AG09309 (cell line): ENCODE results near the gene EYS.

Experiments
- DNase-seq: peaks from one replicate; pipeline ENCODE4 v3.0.0-alpha.2; 2010; ENCODE audit warnings: low read depth
- H3K4me3 ChIP-seq: 2 replicates; pipeline ENCODE4 v1.5.1; 2011; ENCODE audit warnings: mild to moderate bottlenecking, low read depth, low read length, moderate library complexity; ENCODE audit not compliant: control insufficient read depth
- TF ChIP-seq, protein P1 (sequence below): IDR thresholded peaks from 2 replicates; pipeline ENCODE4 v1.5.1; 2011; ENCODE audit warnings: mild to moderate bottlenecking, low read depth, low read length, inconsistent platforms; ENCODE audit not compliant: insufficient read depth, control insufficient read depth; ENCODE audit errors: missing control alignments

EYS gene

DNA sequence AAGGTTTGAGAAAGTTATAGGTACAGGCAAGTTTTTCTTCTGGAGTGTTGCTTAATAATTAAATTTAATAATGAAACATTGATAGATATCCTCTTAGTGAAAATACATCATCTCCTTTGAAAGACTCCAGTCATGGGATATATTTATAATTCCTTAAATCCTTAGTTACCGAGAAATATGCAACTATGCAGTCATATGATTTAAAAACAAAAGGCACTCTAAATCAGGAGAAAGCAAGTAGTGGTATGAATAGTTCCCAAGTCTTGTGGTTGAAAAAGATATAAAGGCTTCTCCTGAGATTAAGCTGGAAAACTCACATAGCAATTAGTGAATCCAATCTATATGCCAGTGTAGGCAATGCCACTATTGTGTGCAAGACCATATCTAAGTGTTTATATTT is 475.4 kb downstream of the EYS start:
- TF ChIP-seq, protein P1, sequence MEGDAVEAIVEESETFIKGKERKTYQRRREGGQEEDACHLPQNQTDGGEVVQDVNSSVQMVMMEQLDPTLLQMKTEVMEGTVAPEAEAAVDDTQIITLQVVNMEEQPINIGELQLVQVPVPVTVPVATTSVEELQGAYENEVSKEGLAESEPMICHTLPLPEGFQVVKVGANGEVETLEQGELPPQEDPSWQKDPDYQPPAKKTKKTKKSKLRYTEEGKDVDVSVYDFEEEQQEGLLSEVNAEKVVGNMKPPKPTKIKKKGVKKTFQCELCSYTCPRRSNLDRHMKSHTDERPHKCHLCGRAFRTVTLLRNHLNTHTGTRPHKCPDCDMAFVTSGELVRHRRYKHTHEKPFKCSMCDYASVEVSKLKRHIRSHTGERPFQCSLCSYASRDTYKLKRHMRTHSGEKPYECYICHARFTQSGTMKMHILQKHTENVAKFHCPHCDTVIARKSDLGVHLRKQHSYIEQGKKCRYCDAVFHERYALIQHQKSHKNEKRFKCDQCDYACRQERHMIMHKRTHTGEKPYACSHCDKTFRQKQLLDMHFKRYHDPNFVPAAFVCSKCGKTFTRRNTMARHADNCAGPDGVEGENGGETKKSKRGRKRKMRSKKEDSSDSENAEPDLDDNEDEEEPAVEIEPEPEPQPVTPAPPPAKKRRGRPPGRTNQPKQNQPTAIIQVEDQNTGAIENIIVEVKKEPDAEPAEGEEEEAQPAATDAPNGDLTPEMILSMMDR: no peak
- H3K4me3 ChIP-seq: no peak overlapping the region
- DNase-seq: no peak

DNA sequence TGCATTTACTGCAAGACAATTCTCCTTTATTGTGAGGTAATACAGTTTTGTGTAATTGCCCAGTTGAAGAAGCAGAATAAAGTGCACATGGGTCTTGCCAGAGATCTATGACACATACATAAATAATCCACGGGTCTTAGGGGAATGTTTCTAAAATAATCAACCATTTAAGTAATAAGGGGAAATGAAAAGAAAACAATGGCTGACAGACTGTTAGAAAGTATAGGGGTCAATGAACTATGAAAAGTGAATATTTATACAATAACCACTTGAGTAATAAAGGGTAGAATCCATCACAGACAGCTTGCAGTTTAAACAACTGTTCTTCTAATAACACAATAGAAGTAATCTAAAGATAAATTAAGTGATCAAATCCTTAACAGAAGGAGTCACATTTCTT is 477.2 kb downstream of the EYS start:
- DNase-seq: no peak

DNA sequence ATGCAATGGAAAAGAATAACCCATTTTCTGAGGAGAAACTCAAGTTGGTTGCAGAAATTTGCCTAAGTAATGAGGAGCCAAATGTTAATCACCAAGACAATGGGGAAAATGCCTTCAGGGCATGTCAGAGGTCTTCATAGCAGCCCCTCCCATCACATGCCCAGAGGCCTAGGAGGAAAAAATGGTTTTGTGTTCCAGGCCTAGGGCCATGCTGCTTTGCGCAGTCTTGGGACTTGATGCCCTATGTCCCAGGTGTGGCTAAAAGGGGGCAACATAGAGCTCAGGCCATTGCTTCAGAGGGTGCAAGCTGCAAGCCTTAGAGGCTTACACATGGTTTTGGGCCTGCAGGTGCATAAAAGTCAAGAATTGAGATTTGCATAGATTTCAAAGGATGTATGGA is 485.9 kb downstream of the EYS start:
- no peak overlapping the region for H3K4me3 ChIP-seq
- TF ChIP-seq, protein P1: no peak
- no peak for DNase-seq

More for the DNA sequence above, 477.2 kb downstream of the EYS start:
- no peak overlapping the region for H3K4me3 ChIP-seq
- TF ChIP-seq, protein P1: no peak

DNA sequence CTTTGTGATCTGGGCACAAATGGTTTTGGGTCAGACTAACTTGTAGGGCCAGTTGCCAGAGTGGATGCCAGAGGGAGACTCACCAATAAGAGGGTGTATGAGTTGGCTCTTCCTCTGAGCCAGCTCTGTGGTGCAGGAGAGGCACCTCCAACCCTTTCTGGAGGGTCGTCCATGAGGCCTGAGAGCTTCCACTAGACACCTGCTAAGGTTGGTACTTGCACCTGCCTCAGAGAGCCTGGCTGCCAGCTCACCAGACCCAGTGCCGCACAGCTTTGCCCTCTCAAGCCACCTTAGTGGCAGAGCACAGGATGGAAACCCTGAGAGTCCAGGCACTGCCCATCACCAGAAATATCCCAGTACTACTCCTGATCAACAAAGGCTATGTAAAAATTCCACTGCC is 504.3 kb downstream of the EYS start:
- H3K4me3 ChIP-seq: no peak overlapping the region
- TF ChIP-seq, protein P1: no peak
- no peak for DNase-seq

DNA sequence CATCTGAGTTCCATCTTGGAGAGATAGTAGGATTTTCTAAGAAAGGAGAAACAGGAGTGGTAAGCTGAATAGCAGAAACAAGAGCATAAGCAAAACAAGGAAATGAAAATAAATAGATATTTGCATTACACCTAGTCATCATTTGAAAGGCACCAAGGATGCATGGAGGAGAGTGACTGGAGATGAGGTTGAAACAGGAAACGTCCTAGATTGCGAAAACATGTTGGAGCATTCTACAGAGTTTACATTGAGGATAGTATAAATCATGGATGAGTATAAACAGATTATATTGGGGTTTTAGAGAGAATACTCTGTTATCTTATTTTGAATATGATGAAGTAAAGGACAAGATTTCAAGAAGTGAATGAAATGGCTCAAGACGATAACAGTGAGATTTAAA is 507.3 kb downstream of the EYS start:
- TF ChIP-seq, protein P1: no peak
- DNase-seq: no peak
- H3K4me3 ChIP-seq: no peak overlapping the region

DNA sequence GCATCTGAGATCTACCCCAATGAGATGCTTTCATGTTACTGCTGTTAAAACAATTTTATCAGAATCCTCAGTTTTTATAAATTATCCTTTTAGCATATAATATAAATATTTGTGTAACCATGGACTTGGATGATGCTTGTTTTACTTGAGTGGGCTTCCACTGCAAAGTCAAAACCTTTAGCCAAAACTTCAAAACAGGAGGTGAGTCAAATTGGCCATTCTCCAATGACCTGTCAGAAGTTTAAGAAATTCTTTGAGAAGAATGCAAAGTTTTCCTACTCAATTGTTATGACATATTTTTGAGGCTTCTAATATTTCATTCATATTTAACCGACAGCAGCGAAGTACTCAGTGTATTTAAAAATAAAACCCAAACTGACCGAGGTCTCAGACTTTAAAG is 507.9 kb downstream of the EYS start:
- TF ChIP-seq, protein P1: no peak
- H3K4me3 ChIP-seq: no peak overlapping the region
- DNase-seq: no peak

DNA sequence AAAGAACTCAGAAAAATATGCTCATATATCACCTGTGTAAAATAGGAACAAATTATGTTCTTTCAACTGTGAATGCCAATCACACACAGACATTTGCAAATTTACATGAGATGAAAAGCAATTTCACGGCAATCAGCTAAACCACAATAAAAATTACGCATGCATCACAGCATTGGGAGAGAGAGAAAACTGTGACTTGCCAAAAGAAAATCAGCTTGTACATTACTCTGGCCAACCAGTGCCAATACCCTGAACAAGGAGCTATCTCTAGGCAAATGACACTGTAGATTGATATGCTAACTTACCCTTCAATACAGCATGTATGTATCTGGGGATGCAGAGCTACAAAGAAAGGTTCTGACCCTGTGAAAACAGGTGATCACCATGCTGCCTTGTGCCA is 515.6 kb downstream of the EYS start:
- no peak overlapping the region for H3K4me3 ChIP-seq
- DNase-seq: no peak
- TF ChIP-seq, protein P1: no peak
